DMS79 treated with DMSO at 0.1 percent for 48 hours (cell line): ENCODE results near the gene ARTN.
A peak's percentile ranks its signal among the peaks of the same experiment; 100 is the strongest.

Experiments used
- DNase-seq: peaks from one replicate; lab custom pipeline; 2025; lab: John Stamatoyannopoulos, UW

ARTN gene

DNA sequence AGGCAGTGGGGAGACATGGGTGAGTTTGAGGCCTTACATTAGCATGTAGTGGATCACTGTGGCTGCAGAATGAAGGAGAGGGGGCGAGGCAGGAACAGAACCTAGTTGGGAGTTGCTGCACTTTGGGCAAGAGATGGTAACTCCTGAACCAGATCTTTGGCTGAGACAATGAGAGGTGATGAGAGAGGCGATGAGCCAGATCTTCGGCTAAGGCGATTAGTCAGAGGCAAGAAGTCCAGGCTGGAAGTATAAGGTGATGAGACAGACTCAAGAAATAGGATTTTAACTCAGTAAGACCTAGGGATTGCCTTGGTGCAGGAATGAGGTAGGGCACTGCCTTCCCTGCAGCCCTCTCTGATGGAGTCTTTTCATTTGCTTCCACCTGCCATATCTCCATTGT lies 9.1 kb upstream of the ARTN start:
- no peak for DNase-seq

DNA sequence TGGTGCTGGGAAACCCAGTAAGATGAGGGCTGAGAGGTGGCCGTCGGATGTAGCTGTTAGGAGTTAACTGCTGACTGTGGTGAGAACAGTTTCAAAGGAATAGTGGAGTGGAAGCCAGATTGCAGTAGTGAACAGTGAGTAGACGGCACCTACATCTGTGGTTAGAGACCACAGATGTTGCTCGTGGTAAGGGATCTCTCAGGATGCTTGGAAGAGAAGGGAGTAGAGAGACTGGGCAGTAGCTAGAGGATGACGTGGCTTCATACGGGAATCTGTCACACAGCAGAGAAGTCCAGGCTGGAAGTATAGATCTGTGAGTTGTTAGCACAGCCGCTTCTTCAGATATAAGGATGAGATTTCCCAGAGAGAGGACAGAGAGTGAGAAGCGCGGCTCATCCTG lies 7.8 kb upstream of the ARTN start:
- DNase-seq = no peak

DNA sequence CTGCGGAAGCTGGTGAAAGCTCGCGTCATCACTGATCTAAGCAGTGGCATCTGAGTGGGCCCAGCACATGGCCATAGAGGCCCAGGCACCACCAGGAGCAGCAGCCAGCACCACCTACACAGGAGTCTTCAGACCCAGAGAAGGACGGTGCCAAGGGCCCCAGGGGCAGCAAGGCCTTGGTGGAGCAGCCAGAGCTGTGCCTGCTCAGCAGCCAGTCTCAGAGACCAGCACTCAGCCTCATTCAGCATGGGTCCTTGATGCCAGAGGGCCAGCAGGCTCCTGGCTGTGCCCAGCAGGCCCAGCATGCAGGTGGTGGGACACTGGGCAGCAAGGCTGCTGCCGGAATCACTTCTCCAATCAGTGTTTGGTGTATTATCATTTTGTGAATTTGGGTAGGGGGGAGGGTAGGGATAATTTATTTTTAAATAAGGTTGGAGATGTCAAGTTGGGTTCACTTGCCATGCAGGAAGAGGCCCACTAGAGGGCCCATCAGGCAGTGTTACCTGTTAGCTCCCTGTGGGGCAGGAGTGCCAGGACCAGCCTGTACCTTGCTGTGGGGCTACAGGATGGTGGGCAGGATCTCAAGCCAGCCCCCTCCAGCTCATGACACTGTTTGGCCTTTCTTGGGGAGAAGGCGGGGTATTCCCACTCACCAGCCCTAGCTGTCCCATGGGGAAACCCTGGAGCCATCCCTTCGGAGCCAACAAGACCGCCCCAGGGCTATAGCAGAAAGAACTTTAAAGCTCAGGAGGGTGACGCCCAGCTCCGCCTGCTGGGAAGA lies 3.2 kb upstream of the ARTN start:
- no peak for DNase-seq

DNA sequence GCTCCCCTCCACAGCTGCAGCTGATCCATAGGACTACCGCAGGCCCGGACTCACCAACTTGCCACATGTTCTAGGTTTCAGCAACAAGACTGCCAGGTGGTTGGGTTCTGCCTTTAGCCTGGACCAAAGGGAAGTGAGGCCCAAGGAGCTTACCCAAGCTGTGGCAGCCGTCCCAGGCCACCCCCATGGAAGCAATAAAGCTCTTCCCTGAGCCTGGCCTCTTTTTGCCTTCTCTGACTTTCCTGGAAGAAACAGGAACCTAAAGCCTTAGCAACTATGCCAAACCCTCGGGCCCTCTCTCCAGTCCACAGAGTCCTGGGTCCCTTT lies 2.7 kb upstream of the ARTN start:
- no peak for DNase-seq

DNA sequence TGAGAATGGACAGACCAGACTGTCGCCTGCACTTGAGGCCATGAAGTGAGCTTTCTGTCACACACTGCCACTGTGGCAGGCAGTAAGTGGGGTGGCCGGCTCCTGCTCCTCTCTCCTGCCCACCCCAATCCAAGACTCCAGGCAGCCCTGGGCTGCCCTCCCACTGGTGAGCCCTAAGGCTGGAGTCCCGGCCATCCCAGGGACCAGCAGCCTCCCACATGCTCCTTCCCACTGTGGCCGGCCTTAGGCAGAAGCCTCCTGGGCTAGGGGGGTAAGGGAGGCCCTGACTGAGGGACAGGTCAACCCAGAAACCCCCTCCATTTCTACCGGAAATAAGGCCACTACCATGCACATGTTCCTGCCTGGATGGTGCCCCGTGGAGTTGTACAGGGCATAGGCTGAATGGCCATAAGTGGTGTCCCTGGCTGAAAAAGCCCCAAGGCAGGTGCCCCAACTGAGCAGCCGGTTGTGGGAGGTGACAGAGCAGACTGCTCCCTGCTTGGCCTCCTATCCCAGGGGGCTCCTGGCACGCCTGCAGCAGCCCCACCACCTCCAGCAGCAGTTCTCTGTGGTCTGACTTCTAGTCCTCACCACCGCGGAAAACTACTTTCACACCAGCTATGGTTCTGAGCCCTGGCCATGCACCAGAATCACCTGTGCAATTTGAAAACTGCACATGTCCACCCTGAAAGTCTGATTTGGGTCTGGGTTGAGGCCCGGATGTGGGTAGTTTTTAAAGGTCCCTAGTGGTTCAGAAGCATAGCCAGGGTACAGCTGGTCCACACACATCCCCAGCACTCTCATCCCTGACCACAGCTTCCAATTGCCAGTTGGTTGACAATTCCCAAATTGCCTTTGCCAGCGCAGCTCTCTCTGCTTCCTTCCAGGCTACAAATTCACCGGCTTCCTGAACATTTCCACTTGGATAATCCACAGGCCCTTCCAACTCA lies 1.6 kb upstream of the ARTN start:
- DNase-seq = no peak

DNA sequence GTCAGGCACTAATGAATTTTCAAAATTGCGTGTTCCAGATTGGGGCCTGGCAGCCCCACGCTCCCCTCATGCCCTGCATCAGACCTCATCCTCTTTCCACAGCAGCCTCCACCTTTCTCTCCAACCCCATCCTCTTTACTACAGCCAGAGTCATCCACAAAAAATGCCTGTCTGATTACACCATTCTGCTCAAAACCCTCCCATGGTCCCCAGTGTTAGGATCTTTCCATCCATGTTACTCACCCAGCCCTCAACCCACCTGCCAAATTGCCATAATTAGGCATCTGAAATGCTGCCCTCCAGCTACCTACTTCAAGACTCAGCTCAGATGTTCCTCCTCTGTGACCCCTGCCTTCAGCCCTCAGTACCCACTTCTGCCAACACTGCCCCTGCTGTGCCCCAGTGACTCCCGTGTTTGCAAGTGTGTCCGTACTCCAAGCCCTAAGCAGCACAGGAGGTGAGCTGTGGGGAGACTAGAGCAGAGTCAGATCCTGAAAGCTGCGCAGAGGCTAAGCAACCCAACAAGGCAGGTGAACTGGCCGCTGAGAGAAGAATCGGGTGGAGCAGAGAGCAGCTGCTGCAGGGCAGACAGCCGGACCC lies 715 bp upstream of the ARTN start:
- peak; percentile 65 for DNase-seq

DNA sequence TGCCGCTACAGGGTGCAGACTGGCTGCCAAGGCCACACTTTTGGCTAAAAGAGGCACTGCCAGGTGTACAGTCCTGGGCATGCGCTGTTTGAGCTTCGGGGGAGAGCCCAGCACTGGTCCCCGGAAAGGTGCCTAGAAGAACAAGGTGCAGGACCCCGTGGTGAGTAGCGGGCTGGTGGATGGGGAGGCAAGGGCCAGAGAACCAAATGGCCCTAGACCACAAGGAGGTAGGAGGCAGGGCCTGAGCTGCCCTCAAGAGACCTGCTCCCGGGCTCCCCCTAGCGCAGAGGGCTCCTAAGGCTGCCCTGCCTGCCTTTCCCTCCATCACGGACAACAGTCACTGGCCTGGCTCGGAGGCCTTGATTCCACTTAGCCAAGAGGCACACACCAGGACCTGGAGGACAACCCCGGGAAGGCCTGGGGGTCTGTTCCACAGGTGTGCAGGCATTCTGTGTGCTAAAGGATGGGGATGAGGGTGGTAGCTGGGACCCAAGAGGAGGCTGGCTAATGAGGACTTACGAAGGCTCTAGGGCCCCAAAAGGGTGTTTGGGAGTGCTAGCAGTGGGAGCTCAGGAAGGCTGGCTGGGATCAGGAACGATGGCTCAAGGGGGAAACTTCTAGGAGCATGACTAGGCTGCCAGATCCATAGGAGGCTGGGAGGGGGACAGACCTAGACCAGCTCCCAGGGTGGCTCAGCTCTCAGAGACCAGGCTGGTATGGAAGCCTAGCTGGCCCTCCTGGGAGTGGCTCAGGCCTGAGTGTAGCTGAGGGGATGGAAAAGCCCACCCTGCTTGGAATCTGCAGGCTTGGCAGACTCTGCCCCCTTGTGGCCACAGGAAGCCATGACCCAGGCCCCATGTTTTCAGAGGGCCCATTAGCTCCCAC lies 742 bp downstream of the ARTN start:
- DNase-seq = peak; percentile 72

DNA sequence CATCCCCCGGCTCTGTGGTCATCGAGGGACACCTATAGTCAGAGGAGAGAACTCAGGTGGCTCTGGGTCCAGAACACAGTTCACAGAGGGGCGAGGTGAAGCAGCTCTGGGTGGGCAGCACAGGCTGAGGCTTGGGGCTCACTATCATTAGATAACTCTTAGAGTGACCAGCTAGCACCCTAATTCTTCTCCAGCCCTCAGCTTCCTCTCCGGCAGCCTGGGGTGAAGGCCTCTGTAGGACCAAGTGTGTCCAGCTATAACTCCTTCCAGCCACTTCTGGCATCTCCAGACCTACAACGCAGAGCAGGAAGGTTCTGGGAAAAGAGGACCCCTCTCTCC lies 1.4 kb downstream of the ARTN start:
- no peak for DNase-seq

DNA sequence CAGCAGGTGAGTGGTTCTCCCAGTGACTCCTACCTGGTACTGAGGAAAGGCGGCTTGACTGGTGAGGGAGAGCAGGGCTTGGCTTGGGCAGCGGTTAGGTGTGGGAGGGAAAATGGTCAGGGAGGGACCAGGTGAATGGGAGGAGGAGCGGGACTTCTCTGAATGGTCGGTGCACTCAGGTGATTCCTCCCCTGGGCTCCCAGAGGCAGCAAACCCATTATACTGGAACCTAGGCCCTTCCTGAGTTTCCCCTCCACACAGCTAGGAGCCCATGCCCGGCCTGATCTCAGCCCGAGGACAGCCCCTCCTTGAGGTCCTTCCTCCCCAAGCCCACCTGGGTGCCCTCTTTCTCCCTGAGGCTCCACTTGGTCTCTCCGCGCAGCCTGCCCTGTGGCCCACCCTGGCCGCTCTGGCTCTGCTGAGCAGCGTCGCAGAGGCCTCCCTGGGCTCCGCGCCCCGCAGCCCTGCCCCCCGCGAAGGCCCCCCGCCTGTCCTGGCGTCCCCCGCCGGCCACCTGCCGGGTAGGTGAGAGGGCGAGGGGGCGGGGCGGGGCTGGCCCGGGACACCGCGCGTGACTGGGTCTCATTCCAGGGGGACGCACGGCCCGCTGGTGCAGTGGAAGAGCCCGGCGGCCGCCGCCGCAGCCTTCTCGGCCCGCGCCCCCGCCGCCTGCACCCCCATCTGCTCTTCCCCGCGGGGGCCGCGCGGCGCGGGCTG lies 2.3 kb downstream of the ARTN start:
- peak; percentile 34 for DNase-seq

DNA sequence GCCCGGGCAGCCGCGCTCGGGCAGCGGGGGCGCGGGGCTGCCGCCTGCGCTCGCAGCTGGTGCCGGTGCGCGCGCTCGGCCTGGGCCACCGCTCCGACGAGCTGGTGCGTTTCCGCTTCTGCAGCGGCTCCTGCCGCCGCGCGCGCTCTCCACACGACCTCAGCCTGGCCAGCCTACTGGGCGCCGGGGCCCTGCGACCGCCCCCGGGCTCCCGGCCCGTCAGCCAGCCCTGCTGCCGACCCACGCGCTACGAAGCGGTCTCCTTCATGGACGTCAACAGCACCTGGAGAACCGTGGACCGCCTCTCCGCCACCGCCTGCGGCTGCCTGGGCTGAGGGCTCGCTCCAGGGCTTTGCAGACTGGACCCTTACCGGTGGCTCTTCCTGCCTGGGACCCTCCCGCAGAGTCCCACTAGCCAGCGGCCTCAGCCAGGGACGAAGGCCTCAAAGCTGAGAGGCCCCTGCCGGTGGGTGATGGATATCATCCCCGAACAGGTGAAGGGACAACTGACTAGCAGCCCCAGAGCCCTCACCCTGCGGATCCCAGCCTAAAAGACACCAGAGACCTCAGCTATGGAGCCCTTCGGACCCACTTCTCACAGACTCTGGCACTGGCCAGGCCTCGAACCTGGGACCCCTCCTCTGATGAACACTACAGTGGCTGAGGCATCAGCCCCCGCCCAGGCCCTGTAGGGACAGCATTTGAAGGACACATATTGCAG lies 3.0 kb downstream of the ARTN start:
- DNase-seq = peak; percentile 36

DNA sequence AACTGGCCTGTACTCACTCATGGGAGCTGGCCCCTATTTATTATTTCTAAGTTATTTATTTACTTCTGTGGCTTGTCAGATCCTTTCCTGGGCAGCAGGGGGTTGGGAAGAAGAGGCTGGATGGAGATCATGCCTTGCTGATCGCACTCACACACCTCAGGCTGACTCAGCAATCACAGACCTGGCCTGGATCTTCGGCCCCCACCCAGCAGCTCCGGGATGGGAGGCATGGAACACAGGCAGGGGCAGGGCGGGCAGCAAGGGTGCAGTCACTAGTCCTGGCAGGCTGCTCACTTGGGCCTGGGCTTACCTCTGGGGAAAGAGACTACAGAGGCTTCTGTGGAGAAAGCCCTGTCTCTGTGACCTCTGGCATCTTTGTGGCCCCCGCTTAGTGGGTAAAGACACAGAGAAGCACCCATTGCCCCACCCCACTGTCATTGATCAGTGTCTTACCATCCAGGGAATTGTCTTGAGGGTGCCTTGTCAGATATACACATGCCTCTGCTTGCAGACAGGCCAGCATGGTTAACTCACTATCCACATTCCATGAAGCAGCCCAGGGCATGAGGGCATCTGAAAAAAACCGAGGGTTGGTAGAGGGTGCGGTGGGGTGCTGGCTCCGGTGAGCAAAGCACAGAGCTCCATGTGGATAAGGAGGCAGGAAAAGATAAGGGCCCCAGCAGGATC lies 3.7 kb downstream of the ARTN start:
- DNase-seq = no peak

DNA sequence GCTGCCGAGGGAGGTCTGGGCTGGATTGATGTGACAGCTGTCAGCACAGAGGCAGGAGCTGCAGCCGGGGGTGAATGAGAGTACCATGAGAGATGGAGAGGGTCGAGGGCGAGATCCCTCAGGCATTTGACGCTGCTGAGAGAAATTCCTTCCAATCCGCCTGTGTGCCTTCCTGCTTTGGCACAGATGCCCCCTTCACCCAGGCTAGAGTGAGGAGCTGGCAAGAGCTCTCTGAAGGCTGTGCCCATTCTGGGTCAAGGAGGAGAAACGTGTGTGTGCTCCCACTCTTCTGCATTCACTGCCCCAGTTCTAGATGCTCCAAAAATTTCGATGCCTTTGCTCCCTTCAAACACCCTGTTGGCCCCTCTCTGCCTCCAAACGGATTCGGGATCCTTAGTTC lies 4.8 kb downstream of the ARTN start:
- DNase-seq = no peak

DNA sequence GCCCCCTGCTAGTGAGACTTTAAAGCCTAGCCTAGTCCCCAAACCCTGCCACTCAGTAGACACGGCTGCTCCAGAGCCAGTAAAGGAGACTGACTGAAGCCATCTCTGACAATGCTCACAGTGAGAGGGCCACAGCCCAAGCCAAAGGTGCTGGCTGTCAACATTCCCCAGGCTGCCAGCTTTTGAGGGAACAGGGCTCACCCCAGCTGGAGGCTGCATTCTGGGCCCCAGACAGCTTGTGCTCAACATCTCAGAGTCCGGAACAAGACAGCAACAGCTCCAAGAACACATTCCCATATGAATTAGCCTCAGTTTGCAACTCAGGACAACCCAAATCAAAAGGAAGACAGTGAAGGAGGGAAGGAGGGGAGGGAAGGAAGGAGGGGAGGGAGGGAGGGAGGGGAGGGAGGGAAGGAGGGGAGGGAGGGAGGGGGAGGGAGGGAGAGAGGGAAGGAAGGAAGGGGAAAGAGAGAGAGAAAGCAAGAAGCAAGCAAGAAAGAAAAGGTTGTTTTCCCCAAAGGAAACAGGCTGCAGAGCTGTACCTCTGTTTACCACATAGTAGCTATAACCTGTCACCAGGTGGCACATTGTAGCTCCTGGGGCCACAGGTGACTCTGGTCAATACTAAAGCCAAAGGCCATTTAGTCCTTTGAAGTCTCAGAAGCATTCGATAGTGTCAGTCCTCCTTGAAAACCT lies 5.4 kb downstream of the ARTN start:
- DNase-seq = no peak

DNA sequence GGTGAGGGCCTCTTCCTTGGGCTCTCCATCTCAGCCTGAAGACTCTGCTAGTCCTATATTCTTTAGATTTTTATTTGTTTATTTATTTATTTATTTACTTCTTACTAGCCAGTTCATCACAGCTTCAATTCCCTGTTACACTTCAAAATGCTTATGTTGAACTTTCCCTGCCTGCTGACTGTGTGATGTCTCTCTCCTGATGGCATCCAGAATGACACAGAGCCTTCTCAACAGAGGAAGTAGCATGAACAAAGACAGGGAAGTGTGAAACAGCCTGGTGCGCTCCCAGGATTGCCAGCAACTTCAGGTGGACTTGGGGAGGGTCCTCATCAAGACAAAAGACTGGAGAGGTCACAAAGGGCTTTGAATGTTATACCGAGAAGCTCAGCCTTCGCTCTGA lies 8.8 kb downstream of the ARTN start:
- DNase-seq = no peak

DNA sequence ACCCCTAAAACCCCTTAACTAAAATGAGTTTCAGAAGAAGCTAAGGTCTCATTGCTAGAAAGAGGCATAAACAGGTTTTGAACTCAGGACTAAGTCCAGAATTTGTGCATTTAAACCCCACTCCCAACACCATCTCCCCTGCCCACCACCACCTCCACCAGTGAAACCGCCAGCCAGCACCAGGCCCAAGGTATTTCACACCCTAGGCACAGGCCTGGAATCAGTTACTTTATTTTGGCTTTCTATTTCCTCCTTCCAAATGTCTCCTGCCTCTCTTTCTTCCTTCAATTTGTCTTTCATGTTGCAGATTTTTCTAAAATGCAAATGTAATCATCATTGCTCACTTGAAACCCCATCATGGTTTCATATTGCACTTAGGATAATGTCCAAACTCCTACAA lies 11.3 kb downstream of the ARTN start:
- DNase-seq = peak; percentile 7

DNA sequence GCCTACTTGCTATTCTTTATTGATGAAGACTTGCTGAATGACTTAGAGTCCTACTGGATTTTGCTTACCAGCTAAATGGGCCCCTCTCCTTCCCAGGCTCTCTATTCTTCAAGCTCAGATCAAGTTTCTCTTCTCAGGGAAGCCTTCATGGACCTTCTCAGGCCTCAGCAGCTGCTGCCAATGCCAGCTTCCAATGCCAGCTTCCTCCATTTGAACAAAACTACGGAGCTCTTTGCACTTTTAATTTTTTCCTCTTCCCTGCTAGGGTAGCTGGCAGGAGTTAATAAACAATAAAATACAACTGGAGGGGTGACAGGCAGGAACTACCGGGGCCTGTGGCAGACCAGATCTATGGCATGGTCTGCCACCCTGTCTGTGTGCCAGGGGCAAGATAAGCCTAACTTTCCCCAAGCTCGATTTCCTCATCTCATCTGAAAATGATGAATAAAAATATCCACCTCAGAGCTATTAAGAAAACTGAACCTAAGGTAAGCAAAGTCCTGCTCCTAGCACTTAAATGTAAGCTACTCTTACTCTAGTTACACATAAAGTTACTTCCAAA lies 12.2 kb downstream of the ARTN start:
- peak; percentile 76 for DNase-seq

DNA sequence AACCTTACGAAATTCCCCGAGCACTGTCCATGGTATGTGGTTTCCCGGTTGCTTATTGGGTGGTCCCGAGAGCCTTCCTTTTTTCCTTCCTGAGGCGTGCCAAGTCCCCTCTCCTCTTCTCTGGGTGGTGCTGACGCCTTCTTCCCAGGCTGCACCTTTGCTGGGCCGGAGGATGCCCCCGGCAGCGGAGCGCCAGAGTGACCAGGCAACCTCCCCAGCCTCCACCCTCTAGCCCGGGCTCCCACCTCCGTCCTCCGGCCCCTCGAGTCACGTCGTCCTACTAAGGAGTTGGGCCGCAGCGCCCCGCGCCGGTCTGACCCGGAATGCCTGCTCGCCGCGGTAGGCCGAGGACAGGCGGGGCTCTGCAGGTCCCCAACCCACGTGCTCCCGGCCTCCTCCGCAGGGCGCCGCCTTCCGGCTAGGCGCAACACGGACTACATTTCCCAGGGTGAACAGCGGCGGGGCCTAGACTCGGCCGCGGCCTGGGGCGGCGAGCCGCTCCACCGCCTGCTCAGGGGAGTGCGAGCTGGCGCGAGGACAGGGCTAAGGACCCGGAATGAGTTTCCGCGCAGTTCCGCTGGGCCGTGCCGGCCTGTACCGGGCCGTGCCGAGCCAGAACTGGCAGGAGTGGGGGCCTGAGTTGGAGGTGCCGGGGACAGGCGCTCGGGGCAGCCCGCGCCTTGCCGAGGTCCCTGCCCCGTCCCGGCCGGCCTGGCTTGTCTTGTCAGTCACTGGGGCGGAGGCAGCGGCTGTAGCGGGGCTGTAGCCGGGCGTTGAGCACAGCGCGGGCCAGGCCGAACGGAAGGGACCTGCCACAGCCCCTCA lies 12.8 kb downstream of the ARTN start, which contains the start of gene IPO13:
Gene IPO13, plus strand, starts transcription at position 715 of the 825 bp plus-strand sequence. CDS start 651 bp downstream, outside the sequence.
- peak; percentile 96 for DNase-seq
